Measurements from ENCODE around the gene IGHMBP2.

- TF ChIP-seq EZH2phosphoT487 (IDR thresholded peaks at IDR 0.05; ENCODE audit: insufficient read depth, low read depth) (no peak), EZH2 (IDR thresholded peaks at IDR 0.05; ENCODE audit: insufficient read depth, poor library complexity, severe bottlenecking) (no peak)
Observed at GRCh38 chr11:68908273-68908672, 4.6 kb downstream of the IGHMBP2 start.

All from GM23248 (cell line).